ENCODE measurements around the gene COMTD1. TPM values are rescaled to one million over a fixed set of nuclear protein-coding genes. Genes with fewer than 3 reads are reported as not detected.

Gene COMTD1
- total and polyA plus RNA-seq, 2 experiments from 2014 or later: 8.8 to 12.6 TPM

DNA sequence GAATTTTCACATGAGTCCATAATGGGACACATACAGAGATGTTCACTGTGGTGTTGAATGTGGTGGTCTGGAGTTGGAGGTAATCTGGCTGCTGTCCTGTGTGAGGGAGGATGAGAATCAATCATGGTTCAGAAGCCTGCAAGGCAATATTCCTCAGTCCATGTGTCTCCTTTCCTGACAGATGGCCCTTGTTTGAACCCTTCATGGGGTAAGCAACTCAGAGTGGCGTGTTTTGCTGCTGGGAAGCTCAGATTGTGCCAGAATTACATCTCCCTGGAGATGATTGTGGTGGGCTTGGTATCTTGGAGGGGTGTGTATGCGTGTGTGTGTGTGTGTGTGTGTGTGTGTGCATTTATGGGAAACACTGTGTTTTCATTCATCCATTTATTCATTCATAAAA, 44.5 kb upstream of the COMTD1 start:
- no peak overlapping the region for H3K4me3 ChIP-seq
- in situ Hi-C loops (cut with MboI): no loop called here
- H3K36me3 ChIP-seq (ENCODE audit: low read depth): no peaks in the 10 kb centered on the region
- H3K4me1 ChIP-seq (ENCODE audit: insufficient read depth): peaks cover 9% of the 10 kb centered on the region
- no peaks in the 10 kb centered on the region for H3K79me2 ChIP-seq (ENCODE audit: insufficient read depth)
- DNase-seq: no peak
- H3K27me3 ChIP-seq (replicated peaks; ENCODE audit: insufficient read depth): peaks cover 35% of the 10 kb centered on the region
- no peaks in the 10 kb centered on the region for H3K9me2 ChIP-seq (ENCODE audit: insufficient read depth)
- no peak overlapping the region for H3K27ac ChIP-seq
- no peaks in the 10 kb centered on the region for H3F3A ChIP-seq (ENCODE audit: insufficient read depth)
- WGBS, 2 experiments (ENCODE audit: low coverage in 1 of 2, low lambda C conversion rate in 2 of 2, missing lambda C conversion rate in 2 of 2): 45 to 47% methylated on average over 2 of the region's 2 CpGs
- TF ChIP-seq EZH2phosphoT487 (IDR thresholded peaks at IDR 0.05; ENCODE audit: insufficient read depth, low read depth): no peak
- no peak for TF ChIP-seq EZH2 (IDR thresholded peaks at IDR 0.05; ENCODE audit: insufficient read depth, poor library complexity, severe bottlenecking)
- H4K20me1 ChIP-seq (ENCODE audit: insufficient read depth): no peaks in the 10 kb centered on the region
- H3K9ac ChIP-seq: no peak overlapping the region
- no peak overlapping the region for H2AFZ ChIP-seq
- H3K9me3 ChIP-seq (ENCODE audit: low read depth): no peaks in the 10 kb centered on the region
- no peak overlapping the region for H3K4me2 ChIP-seq (ENCODE audit: unreplicated experiment)

DNA sequence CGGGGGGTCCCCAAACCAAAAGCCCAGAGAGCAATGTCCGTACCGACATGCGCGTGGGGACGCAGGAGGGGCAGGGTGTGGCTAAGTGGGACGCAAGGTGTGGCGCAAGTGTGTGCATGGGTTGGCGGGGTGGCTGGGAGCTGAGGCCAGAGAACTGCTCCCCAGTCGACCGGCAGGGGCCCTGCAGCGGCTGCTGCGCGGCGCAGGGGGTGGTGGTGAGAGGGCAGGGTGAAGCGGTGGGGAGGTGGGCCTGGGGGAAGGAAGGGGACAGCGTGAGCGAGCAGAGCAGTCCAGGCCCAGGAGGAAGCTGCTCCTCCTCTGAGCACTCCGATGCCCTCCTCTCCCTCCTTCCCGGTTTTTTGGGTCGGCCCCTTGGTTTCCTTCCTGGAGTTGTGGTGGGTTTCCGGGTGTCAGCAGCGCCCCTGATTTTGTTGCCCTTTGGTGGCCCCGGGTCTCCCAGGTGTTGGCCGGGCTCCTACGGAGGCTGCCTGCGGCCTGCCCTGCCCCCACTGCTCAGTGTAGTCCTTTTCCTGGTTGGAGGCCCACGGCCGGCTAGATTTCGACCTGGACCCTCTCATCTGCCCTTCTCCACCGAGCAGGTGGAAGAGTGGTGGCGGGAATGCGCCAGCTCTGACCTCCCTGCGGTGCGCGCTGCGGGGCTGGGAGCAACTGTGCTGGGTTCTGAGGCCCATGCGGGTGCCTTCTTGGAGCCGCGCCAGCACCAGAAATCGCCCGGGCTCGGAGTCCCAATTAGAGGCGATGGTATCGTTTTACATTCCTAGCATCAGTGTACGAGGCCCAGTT, 40.5 kb upstream of the COMTD1 start:
- Histone ChIP-seq H3K79me2 (ENCODE audit: insufficient read depth) (no peaks in the 10 kb centered on the region), H3K9me2 (ENCODE audit: insufficient read depth) (no peaks in the 10 kb centered on the region)

DNA sequence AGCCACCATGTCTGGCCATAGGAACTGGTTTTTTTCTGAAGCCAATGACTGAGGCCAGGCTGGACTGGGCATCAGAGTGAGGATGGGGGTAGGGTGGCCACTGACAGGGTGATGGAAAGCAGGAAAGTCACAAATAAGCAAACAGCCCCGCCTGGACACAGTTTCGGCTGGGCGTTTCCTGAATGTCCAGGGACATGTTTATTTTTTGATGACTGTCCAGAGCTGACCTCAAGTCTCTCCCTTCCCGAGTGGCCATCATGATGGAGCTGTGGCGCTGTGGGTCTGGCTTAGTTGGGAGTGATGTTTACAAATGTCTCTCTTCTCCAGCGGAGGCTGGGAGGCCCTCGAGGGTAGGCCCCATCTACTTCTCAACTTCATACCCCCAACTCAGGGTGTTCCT, 37.1 kb upstream of the COMTD1 start:
- 43% methylated on average over 7 of the region's 7 CpGs for WGBS, 2 experiments (ENCODE audit: low coverage in 1 of 2, low lambda C conversion rate in 2 of 2, missing lambda C conversion rate in 2 of 2)
- TF ChIP-seq EZH2 (IDR thresholded peaks at IDR 0.05; ENCODE audit: insufficient read depth, poor library complexity, severe bottlenecking) (no peak), EZH2phosphoT487 (IDR thresholded peaks at IDR 0.05; ENCODE audit: insufficient read depth, low read depth) (no peak)

More for the DNA sequence above, 40.5 kb upstream of the COMTD1 start:
- no peak overlapping the region for H3K9ac ChIP-seq
- no peaks in the 10 kb centered on the region for H3K9me3 ChIP-seq (ENCODE audit: low read depth)
- 82 to 83% methylated on average over 35 to 46 of the region's 46 CpGs for WGBS, 2 experiments (ENCODE audit: low coverage in 1 of 2, low lambda C conversion rate in 2 of 2, missing lambda C conversion rate in 2 of 2)
- 0 out of 2 replicates have a peak, but pooled peaks cover 8% of the 10 kb centered on the region for H3K27me3 ChIP-seq (replicated peaks; ENCODE audit: insufficient read depth)
- no peaks in the 10 kb centered on the region for H3F3A ChIP-seq (ENCODE audit: insufficient read depth)
- in situ Hi-C loops (cut with MboI): no loop called here
- no peak overlapping the region for H3K27ac ChIP-seq
- TF ChIP-seq EZH2 (IDR thresholded peaks at IDR 0.05; ENCODE audit: insufficient read depth, poor library complexity, severe bottlenecking) (no peak), EZH2phosphoT487 (IDR thresholded peaks at IDR 0.05; ENCODE audit: insufficient read depth, low read depth) (no peak)
- no peak overlapping the region for H2AFZ ChIP-seq
- H3K4me2 ChIP-seq (ENCODE audit: unreplicated experiment): no peak overlapping the region
- H3K36me3 ChIP-seq (ENCODE audit: low read depth): no peaks in the 10 kb centered on the region
- no peak for DNase-seq
- H3K4me3 ChIP-seq: no peak overlapping the region
- H4K20me1 ChIP-seq (ENCODE audit: insufficient read depth): no peaks in the 10 kb centered on the region
- H3K4me1 ChIP-seq (ENCODE audit: insufficient read depth): no peaks in the 10 kb centered on the region

DNA sequence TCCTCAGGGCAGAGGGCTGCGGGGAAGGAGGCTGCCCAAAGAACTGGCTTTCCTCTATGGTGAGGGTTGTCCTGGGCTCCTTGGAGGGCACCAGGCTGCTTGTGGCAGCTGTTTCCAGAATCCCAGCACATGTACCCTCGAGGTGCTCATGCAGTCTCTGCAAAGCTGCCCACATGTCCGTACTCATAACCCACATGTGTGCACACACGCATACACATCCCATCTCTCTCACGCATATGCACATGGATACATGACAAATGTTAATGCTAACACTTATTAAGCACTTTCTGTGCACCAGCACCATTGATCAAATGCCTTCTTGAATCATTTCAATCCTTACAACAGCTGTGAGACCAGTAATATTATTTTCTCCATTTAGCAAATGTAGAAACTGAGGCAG, 36.3 kb upstream of the COMTD1 start:
- H3K9ac ChIP-seq: no peak overlapping the region
- in situ Hi-C loops (cut with MboI): no loop called here
- H3K27ac ChIP-seq: no peak overlapping the region
- no peak overlapping the region for H2AFZ ChIP-seq
- H3K9me2 ChIP-seq (ENCODE audit: insufficient read depth): no peaks in the 10 kb centered on the region
- no peaks in the 10 kb centered on the region for H3K27me3 ChIP-seq (replicated peaks; ENCODE audit: insufficient read depth)
- H3K79me2 ChIP-seq (ENCODE audit: insufficient read depth): no peaks in the 10 kb centered on the region
- H3K4me3 ChIP-seq: no peak overlapping the region
- no peaks in the 10 kb centered on the region for H3F3A ChIP-seq (ENCODE audit: insufficient read depth)
- WGBS, 2 experiments (ENCODE audit: low coverage in 1 of 2, low lambda C conversion rate in 2 of 2, missing lambda C conversion rate in 2 of 2): 76 to 83% methylated on average over 5 of the region's 5 CpGs
- no peak overlapping the region for H3K4me2 ChIP-seq (ENCODE audit: unreplicated experiment)
- DNase-seq: no peak
- no peaks in the 10 kb centered on the region for H4K20me1 ChIP-seq (ENCODE audit: insufficient read depth)
- no peaks in the 10 kb centered on the region for H3K9me3 ChIP-seq (ENCODE audit: low read depth)
- H3K4me1 ChIP-seq (ENCODE audit: insufficient read depth): no peaks in the 10 kb centered on the region
- no peaks in the 10 kb centered on the region for H3K36me3 ChIP-seq (ENCODE audit: low read depth)
- TF ChIP-seq EZH2phosphoT487 (IDR thresholded peaks at IDR 0.05; ENCODE audit: insufficient read depth, low read depth) (no peak), EZH2 (IDR thresholded peaks at IDR 0.05; ENCODE audit: insufficient read depth, poor library complexity, severe bottlenecking) (no peak)

More for the DNA sequence above, 37.1 kb upstream of the COMTD1 start:
- Histone ChIP-seq H3K9me2 (ENCODE audit: insufficient read depth) (no peaks in the 10 kb centered on the region), H3K4me2 (ENCODE audit: unreplicated experiment) (no peak overlapping the region), H3K9me3 (ENCODE audit: low read depth) (no peaks in the 10 kb centered on the region), H3K36me3 (ENCODE audit: low read depth) (no peaks in the 10 kb centered on the region), H2AFZ (no peak overlapping the region), H3K79me2 (ENCODE audit: insufficient read depth) (no peaks in the 10 kb centered on the region), H3K27ac (no peak overlapping the region), H4K20me1 (ENCODE audit: insufficient read depth) (no peaks in the 10 kb centered on the region), H3K27me3 (replicated peaks; ENCODE audit: insufficient read depth) (no peaks in the 10 kb centered on the region), H3K4me3 (no peak overlapping the region), H3K4me1 (ENCODE audit: insufficient read depth) (no peaks in the 10 kb centered on the region), H3F3A (ENCODE audit: insufficient read depth) (no peaks in the 10 kb centered on the region), H3K9ac (no peak overlapping the region)
- DNase-seq: no peak
- in situ Hi-C loops (cut with MboI): no loop called here
